HCT116 (cell line): ENCODE measurements around the gene TRMO. TPM values are rescaled to one million over a fixed set of nuclear protein-coding genes. Genes with fewer than 3 reads are reported as not detected.

Experiments
- ATAC-seq: fragments of 200-7000 bp; cut with Tn5 transposase; 2 replicates; pipeline ENCODE4 v1.9.1; 2020; ENCODE audit warnings: mild to moderate bottlenecking, moderate library complexity
- BruUV-seq: library from RNA; stranded (reverse); fragments of 400-500 nt; replicated peaks from 2 replicates; lab custom pipeline; 2021; lab: Mats Ljungman, UMichigan
- CTCF ChIA-PET: fragments of 300-600 bp; sonication (Branson Sonifier 250); formaldehyde crosslinking; loops from one replicate; lab custom pipeline; 2021; ENCODE audit warnings: antibody characterized with exemption; lab: Charles Lee
- POLR2A ChIA-PET: fragments of 300-600, 350-600 bp; sonication (Branson Sonifier 250); formaldehyde crosslinking; loops from one replicate; lab custom pipeline; 2021; ENCODE audit warnings: antibody characterized with exemption; lab: Charles Lee
- RAD21 ChIA-PET, 2 experiments: fragments of 300-600 bp; sonication (Branson Sonifier 250); formaldehyde crosslinking; loops; one replicate each; lab custom pipeline; 2023; ENCODE audit warnings: low total read pairs in 2 of 2; ENCODE audit not compliant: uncharacterized antibody in 2 of 2, unreplicated experiment in 2 of 2, low non-redundant PET in 1 of 2; lab: Charles Lee
- DNase-seq: peaks from one replicate; pipeline ENCODE4 v3.0.0-alpha.2; 2010; ENCODE audit warnings: low read depth, low spot score
- H2AFZ ChIP-seq: fragments of 200-600 bp; shearing (Covaris generic), sonication (generic); 2 replicates; pipeline ENCODE4 v1.6.1; 2017; ENCODE audit warnings: low read depth, mixed run types, mixed read lengths, antibody characterized with exemption, low read length; ENCODE audit not compliant: poor library complexity, severe bottlenecking
- H3K27ac ChIP-seq: 2 replicates; pipeline ENCODE4 v1.5.1; 2012; ENCODE audit warnings: low read depth, low read length
- H3K27me3 ChIP-seq: fragments of 200-600 bp; sonication (generic); 2 replicates; pipeline ENCODE4 v1.6.1; 2016; ENCODE audit warnings: mixed run types, low read length, mixed read lengths; ENCODE audit not compliant: insufficient read depth
- H3K36me3 ChIP-seq, 2 experiments: fragments of 200-500 bp in 1 of 2; fragments of 200-600 bp in 1 of 2; sonication (Bioruptor generic) in 1 of 2; sonication (generic) in 1 of 2; 2 replicates each; pipeline versions ENCODE4 v1.5.1 to v1.6.1; 2014 to 2016; ENCODE audit warnings: low read length in 2 of 2, inconsistent platforms in 1 of 2, mixed read lengths in 1 of 2, mixed run types in 1 of 2; ENCODE audit not compliant: insufficient read depth in 2 of 2, control insufficient read depth in 1 of 2
- H3K4me1 ChIP-seq, 2 experiments: fragments of 200-600 bp in 1 of 2; sonication (generic) in 1 of 2; 2 replicates each; pipeline versions ENCODE4 v1.5.1 to v1.6.1; 2012 to 2017; ENCODE audit warnings: low read length in 2 of 2, inconsistent platforms in 1 of 2, mild to moderate bottlenecking in 1 of 2, mixed read lengths in 1 of 2, mixed run types in 1 of 2, moderate library complexity in 1 of 2; ENCODE audit not compliant: insufficient read depth in 2 of 2, control insufficient read depth in 1 of 2
- H3K4me2 ChIP-seq: fragments of 200-600 bp; sonication (generic); 2 replicates; pipeline ENCODE4 v1.6.1; 2017; ENCODE audit warnings: mixed run types, low read length, mixed read lengths
- H3K4me3 ChIP-seq, 2 experiments: fragments of 200-600 bp in 1 of 2; sonication (generic) in 1 of 2; replicated peaks in 1 of 2; 2 replicates each; pipeline ENCODE4 v1.5.1; 2011 to 2016; ENCODE audit warnings: low read length in 2 of 2, control low read depth in 1 of 2, low read depth in 1 of 2, mild to moderate bottlenecking in 1 of 2, mixed read lengths in 1 of 2, mixed run types in 1 of 2
- H3K79me2 ChIP-seq: fragments of 200-600 bp; sonication (generic); 2 replicates; pipeline ENCODE4 v1.6.1; 2017; ENCODE audit warnings: mild to moderate bottlenecking, mixed run types, low read length, moderate library complexity, mixed read lengths; ENCODE audit not compliant: insufficient read depth
- H3K9ac ChIP-seq: fragments of 200-600 bp; sonication (generic); 2 replicates; pipeline ENCODE4 v1.6.1; 2016; ENCODE audit warnings: low read length, mixed read lengths
- H3K9me2 ChIP-seq: fragments of 200-600 bp; sonication (generic), shearing (Covaris generic); 2 replicates; pipeline ENCODE4 v1.6.1; 2017; ENCODE audit warnings: mixed run types, mild to moderate bottlenecking, moderate library complexity; ENCODE audit not compliant: insufficient read depth
- H3K9me3 ChIP-seq, 2 experiments: fragments of 200-500 bp in 1 of 2; fragments of 200-600 bp in 1 of 2; sonication (Bioruptor generic) in 1 of 2; sonication (generic) in 1 of 2; 2 replicates each; pipeline ENCODE4 v1.6.1; 2014 to 2017; ENCODE audit warnings: low read length in 2 of 2, mixed read lengths in 2 of 2, inconsistent platforms in 1 of 2, low read depth in 1 of 2, mild to moderate bottlenecking in 1 of 2, mixed run types in 1 of 2, moderate library complexity in 1 of 2; ENCODE audit not compliant: control insufficient read depth in 1 of 2, insufficient read depth in 1 of 2
- H4K20me1 ChIP-seq: fragments of 200-600 bp; sonication (generic), shearing (Covaris generic); 2 replicates; pipeline ENCODE4 v1.6.1; 2017; ENCODE audit warnings: mixed run types, mild to moderate bottlenecking, moderate library complexity; ENCODE audit not compliant: insufficient read depth
- CBX3 ChIP-seq: IDR thresholded peaks from 2 replicates; pipeline ENCODE4 v1.6.1; 2012; ENCODE audit warnings: low read depth
- EZH2 ChIP-seq: fragments of 200-600 bp; sonication (generic); IDR thresholded peaks from 2 replicates; pipeline ENCODE4 v1.6.1; 2017; ENCODE audit warnings: antibody characterized with exemption, mixed run types
- POLR2A ChIP-seq: IDR thresholded peaks from 2 replicates; pipeline ENCODE4 v1.7.0; 2011; ENCODE audit warnings: borderline replicate concordance; ENCODE audit not compliant: insufficient read depth, insufficient read length; ENCODE audit errors: extremely low read depth
- SIN3A ChIP-seq: IDR thresholded peaks from 2 replicates; pipeline ENCODE4 v1.6.1; 2012; ENCODE audit warnings: low read depth
- SRF ChIP-seq: IDR thresholded peaks from 2 replicates; pipeline ENCODE4 v1.6.1; 2012; ENCODE audit warnings: low read depth
- intact Hi-C: fragments of 100-400 bp; cut with micrococcal nuclease; formaldehyde crosslinking; loops from 2 replicates; pipeline ENCODE4 v1.10.0; 2022
- total RNA-seq: library from RNA; stranded (reverse); gene quantifications from one replicate; pipeline ENCODE4 v1.2.1, GENCODE V29; 2021; ENCODE audit not compliant: unreplicated experiment
- TF ChIP-seq, protein P1 (sequence below): IDR thresholded peaks from 2 replicates; pipeline ENCODE4 v1.6.1; 2011; ENCODE audit warnings: mild to moderate bottlenecking, low read length, moderate library complexity; ENCODE audit not compliant: insufficient replicate concordance; ENCODE audit errors: extremely low read depth

TRMO gene
- total RNA-seq, 1 experiment from 2014 or later, result 10.2 TPM

DNA sequence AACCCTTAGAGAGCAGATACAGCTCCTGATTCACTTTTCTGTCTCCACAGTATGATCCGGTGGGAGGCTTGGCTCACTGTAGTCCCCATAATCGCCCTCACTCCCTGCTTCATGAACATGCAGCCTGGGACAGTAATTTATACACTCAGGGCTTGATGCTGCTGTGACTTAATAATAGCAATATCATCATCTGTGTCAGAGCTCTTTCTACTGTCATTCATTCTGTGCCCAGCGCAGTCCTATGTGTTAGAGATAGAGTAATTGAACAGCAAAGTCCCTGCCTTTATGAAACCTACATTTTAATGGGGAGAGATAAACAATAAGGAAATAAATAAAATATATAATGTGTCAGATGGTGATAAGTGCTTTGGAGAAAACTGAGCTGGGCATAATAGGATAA is 18.4 kb upstream of the TRMO start:
- DNase-seq (no peak), ATAC-seq (no peak)
- ChIA-PET RAD21 (no interaction called here), POLR2A (no interaction called here), CTCF (no interaction called here)
- Histone ChIP-seq H3K79me2 (no peaks in the 10 kb centered on the region), H3K9ac (no peak overlapping the region), H3K27me3 (peaks cover 39% of the 10 kb centered on the region), H3K4me1 (no peaks in the 10 kb centered on the region), H3K27ac (no peak overlapping the region), H3K4me2 (no peak overlapping the region), H3K36me3 (no peaks in the 10 kb centered on the region), H2AFZ (no peak overlapping the region), H3K9me2 (no peaks in the 10 kb centered on the region), H3K4me3 (no peak overlapping the region), H4K20me1 (no peaks in the 10 kb centered on the region), H3K9me3 (no peaks in the 10 kb centered on the region)
- TF ChIP-seq CBX3, result no peak
- no peak for TF ChIP-seq POLR2A
- TF ChIP-seq SIN3A, result no peak
- TF ChIP-seq, protein P1, sequence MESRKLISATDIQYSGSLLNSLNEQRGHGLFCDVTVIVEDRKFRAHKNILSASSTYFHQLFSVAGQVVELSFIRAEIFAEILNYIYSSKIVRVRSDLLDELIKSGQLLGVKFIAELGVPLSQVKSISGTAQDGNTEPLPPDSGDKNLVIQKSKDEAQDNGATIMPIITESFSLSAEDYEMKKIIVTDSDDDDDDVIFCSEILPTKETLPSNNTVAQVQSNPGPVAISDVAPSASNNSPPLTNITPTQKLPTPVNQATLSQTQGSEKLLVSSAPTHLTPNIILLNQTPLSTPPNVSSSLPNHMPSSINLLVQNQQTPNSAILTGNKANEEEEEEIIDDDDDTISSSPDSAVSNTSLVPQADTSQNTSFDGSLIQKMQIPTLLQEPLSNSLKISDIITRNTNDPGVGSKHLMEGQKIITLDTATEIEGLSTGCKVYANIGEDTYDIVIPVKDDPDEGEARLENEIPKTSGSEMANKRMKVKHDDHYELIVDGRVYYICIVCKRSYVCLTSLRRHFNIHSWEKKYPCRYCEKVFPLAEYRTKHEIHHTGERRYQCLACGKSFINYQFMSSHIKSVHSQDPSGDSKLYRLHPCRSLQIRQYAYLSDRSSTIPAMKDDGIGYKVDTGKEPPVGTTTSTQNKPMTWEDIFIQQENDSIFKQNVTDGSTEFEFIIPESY, result no peak
- intact Hi-C loops, result no loop called here
- no TSS peak for BruUV-seq

DNA sequence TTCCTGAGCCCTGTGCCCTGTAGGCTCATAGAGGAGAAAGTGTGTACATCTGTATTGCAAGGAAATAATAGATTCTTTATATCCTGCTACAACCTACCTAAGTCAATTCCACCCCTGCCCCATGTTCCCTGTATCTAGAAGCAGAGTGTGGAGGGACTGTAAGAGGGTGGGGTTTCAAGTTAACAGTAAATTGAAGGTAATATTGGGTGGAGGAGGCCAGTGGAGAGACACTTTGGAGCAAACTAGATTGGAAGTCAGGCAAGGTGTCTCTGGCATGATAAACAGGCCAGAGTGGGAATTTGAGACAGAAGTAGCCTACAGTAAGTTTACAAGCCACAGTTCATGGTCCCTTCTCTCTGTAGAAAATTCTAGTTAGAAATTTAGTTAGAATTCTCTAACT is 17.9 kb upstream of the TRMO start:
- no peaks in the 10 kb centered on the region for H3K9me2 ChIP-seq
- ChIA-PET POLR2A (no interaction called here), RAD21 (no interaction called here), CTCF (no interaction called here)
- H3K79me2 ChIP-seq, result no peaks in the 10 kb centered on the region
- H2AFZ ChIP-seq, result no peak overlapping the region
- no peak overlapping the region for H3K4me3 ChIP-seq
- no peak for TF ChIP-seq EZH2
- TF ChIP-seq SRF, result no peak
- no peak overlapping the region for H3K27ac ChIP-seq
- intact Hi-C loops, result no loop called here
- no peaks in the 10 kb centered on the region for H3K9me3 ChIP-seq
- H3K36me3 ChIP-seq, result no peaks in the 10 kb centered on the region
- H4K20me1 ChIP-seq, result no peaks in the 10 kb centered on the region
- H3K27me3 ChIP-seq, result peaks cover 44% of the 10 kb centered on the region
- no TSS peak for BruUV-seq
- no peak overlapping the region for H3K9ac ChIP-seq
- ATAC-seq, result no peak
- DNase-seq, result no peak
- H3K4me2 ChIP-seq, result no peak overlapping the region
- no peaks in the 10 kb centered on the region for H3K4me1 ChIP-seq
